MM.1S (cell line): ENCODE results near the gene DNAI4.
"Not testable (repeated sequence)": the region's sequence is repeated elsewhere in the genome, so short reads cannot be mapped to it uniquely, and the experiment has no call there.

Experiments
- DNase-seq: peaks from one replicate; pipeline ENCODE4 v3.0.0-alpha.2; 2015
- H2AFZ ChIP-seq: fragments of 300-600 bp; sonication (generic); 2 replicates; pipeline ENCODE4 v1.6.0; 2016; ENCODE audit warnings: antibody characterized with exemption, low read length
- H3F3A ChIP-seq: fragments of 300-600 bp; sonication (generic); 2 replicates; pipeline ENCODE4 v1.6.1; 2016; ENCODE audit warnings: mild to moderate bottlenecking, antibody characterized with exemption, low read length, moderate library complexity, mixed read lengths; ENCODE audit not compliant: insufficient read depth
- H3K27ac ChIP-seq: fragments of 300-600 bp; sonication (generic); 2 replicates; pipeline ENCODE4 v1.5.1; 2016; ENCODE audit warnings: mild to moderate bottlenecking, low read length
- H3K27me3 ChIP-seq: fragments of 300-600 bp; sonication (generic); replicated peaks from 2 replicates; pipeline ENCODE4 v1.6.0; 2016; ENCODE audit warnings: low read length; ENCODE audit not compliant: insufficient read depth
- H3K36me3 ChIP-seq: fragments of 300-600 bp; sonication (generic); replicated peaks from 2 replicates; pipeline ENCODE4 v1.6.1; 2016; ENCODE audit warnings: mild to moderate bottlenecking, low read length, mixed read lengths; ENCODE audit not compliant: insufficient read depth
- H3K4me1 ChIP-seq: fragments of 300-600 bp; sonication (generic); 2 replicates; pipeline ENCODE4 v1.6.1; 2016; ENCODE audit warnings: low read length, mixed read lengths
- H3K4me2 ChIP-seq: fragments of 300-600 bp; sonication (generic); 2 replicates; pipeline ENCODE4 v1.6.0; 2016; ENCODE audit warnings: low read depth, low read length
- H3K4me3 ChIP-seq: fragments of 300-600 bp; sonication (generic); 2 replicates; pipeline ENCODE4 v1.5.1; 2016; ENCODE audit warnings: low read length, mixed read lengths
- H3K79me2 ChIP-seq: fragments of 300-600 bp; sonication (generic); 2 replicates; pipeline ENCODE4 v1.6.1; 2016; ENCODE audit warnings: mixed run types, low read length, mixed read lengths
- H3K9ac ChIP-seq: fragments of 300-600 bp; sonication (generic); 2 replicates; pipeline ENCODE4 v1.6.1; 2016; ENCODE audit warnings: low read length, mixed read lengths
- H3K9me2 ChIP-seq: fragments of 300-600 bp; sonication (generic); replicated peaks from 2 replicates; pipeline ENCODE4 v1.6.1; 2016; ENCODE audit warnings: mild to moderate bottlenecking, low read length, mixed read lengths; ENCODE audit not compliant: insufficient read depth
- H3K9me3 ChIP-seq: fragments of 300-600 bp; sonication (generic); replicated peaks from 2 replicates; pipeline ENCODE4 v1.6.1; 2016; ENCODE audit warnings: mild to moderate bottlenecking, low read length, mixed read lengths; ENCODE audit not compliant: insufficient read depth
- H4K20me1 ChIP-seq: fragments of 300-600 bp; sonication (generic); 2 replicates; pipeline ENCODE4 v1.6.1; 2016; ENCODE audit warnings: mild to moderate bottlenecking, low read length, moderate library complexity, mixed read lengths; ENCODE audit not compliant: insufficient read depth
- CTCF ChIP-seq: fragments of 300-600 bp; sonication (generic); IDR thresholded peaks from 2 replicates; pipeline ENCODE4 v1.5.1; 2016; ENCODE audit warnings: antibody characterized with exemption, low read length, mixed read lengths
- EZH2 ChIP-seq: fragments of 300-600 bp; sonication (generic); optimal IDR thresholded peaks from 2 replicates; pipeline ENCODE3; 2017; ENCODE audit warnings: low read depth, mild to moderate bottlenecking, antibody characterized with exemption, low read length, mixed read lengths
- EZH2phosphoT487 ChIP-seq: fragments of 300-600 bp; sonication (generic); IDR thresholded peaks from 2 replicates; pipeline ENCODE4 v1.6.1; 2018; ENCODE audit warnings: antibody characterized with exemption, low read length

Gene DNAI4

GRCh38 chr1:66824771-66825170, 99.9 kb downstream of the DNAI4 start:
- no peaks in the 10 kb centered on the region for H3K9me2 ChIP-seq
- TF ChIP-seq EZH2phosphoT487 (no peak), CTCF (no peak), EZH2 (no peak)
- no peak for DNase-seq

GRCh38 chr1:66809736-66810326, 114.8 kb downstream of the DNAI4 start:
- no peak overlapping the region for H3K27ac ChIP-seq
- no peaks in the 10 kb centered on the region for H3K79me2 ChIP-seq
- H3K9me3 ChIP-seq: no peaks in the 10 kb centered on the region
- no peak overlapping the region for H3K9ac ChIP-seq
- H3K4me2 ChIP-seq: no peak overlapping the region
- TF ChIP-seq EZH2: no peak
- TF ChIP-seq CTCF: no peak
- TF ChIP-seq EZH2phosphoT487: no peak
- no peaks in the 10 kb centered on the region for H3F3A ChIP-seq
- no peaks in the 10 kb centered on the region for H3K27me3 ChIP-seq
- H4K20me1 ChIP-seq: no peaks in the 10 kb centered on the region
- H3K4me1 ChIP-seq: no peaks in the 10 kb centered on the region
- H3K4me3 ChIP-seq: no peak overlapping the region
- H3K9me2 ChIP-seq: no peaks in the 10 kb centered on the region
- no peak overlapping the region for H2AFZ ChIP-seq
- DNase-seq: no peak
- H3K36me3 ChIP-seq: no peaks in the 10 kb centered on the region

More at GRCh38 chr1:66824771-66825170, 99.9 kb downstream of the DNAI4 start:
- no peak overlapping the region for H3K4me3 ChIP-seq
- no peaks in the 10 kb centered on the region for H4K20me1 ChIP-seq
- H3K36me3 ChIP-seq: no peaks in the 10 kb centered on the region
- no peak overlapping the region for H3K9ac ChIP-seq
- H3K9me3 ChIP-seq: no peaks in the 10 kb centered on the region
- no peaks in the 10 kb centered on the region for H3K4me1 ChIP-seq
- H3K27me3 ChIP-seq: no peaks in the 10 kb centered on the region
- no peaks in the 10 kb centered on the region for H3K79me2 ChIP-seq
- H3F3A ChIP-seq: no peaks in the 10 kb centered on the region
- no peak overlapping the region for H2AFZ ChIP-seq
- no peak overlapping the region for H3K27ac ChIP-seq
- no peak overlapping the region for H3K4me2 ChIP-seq

DNA sequence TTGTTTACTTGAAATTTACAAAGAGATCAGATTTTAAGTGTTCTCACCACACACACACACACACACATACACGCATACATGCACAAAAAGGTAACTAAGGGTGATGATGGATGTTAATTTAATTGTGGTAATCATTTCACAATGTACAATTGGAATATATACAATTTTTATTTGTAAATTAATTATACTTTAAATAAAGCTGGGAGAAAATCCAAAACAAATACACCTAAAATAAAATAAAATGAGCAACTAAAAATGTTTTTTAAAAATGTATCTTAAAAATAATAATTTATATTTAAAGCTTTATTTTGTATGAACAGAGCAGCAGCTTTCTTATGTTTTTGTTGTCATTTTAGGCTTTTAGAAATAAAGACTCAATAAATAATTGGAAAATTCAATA, 115.4 kb downstream of the DNAI4 start:
- Histone ChIP-seq H3K79me2 (no peaks in the 10 kb centered on the region), H3K27me3 (no peaks in the 10 kb centered on the region), H3K4me1 (no peaks in the 10 kb centered on the region), H3K4me3 (no peak overlapping the region), H3K9me3 (no peaks in the 10 kb centered on the region), H4K20me1 (no peaks in the 10 kb centered on the region), H3K9me2 (no peaks in the 10 kb centered on the region), H3F3A (no peaks in the 10 kb centered on the region), H3K27ac (no peak overlapping the region), H3K4me2 (no peak overlapping the region), H3K36me3 (no peaks in the 10 kb centered on the region), H3K9ac (no peak overlapping the region), H2AFZ (no peak overlapping the region)
- no peak for TF ChIP-seq EZH2phosphoT487
- no peak for TF ChIP-seq CTCF
- TF ChIP-seq EZH2: no peak
- DNase-seq: no peak

- not testable (repeated sequence) for H3K27ac ChIP-seq, H3K79me2 ChIP-seq, DNase-seq, H2AFZ ChIP-seq, H3K36me3 ChIP-seq, H3K4me1 ChIP-seq, H3F3A ChIP-seq, H4K20me1 ChIP-seq, H3K4me2 ChIP-seq, H3K9me2 ChIP-seq, H3K9me3 ChIP-seq, H3K9ac ChIP-seq, H3K27me3 ChIP-seq, H3K4me3 ChIP-seq
These were observed 128.8 kb downstream of the DNAI4 start for GRCh38 chr1:66795839-66796238.
